Chondrocyte (in vitro differentiated cells): ENCODE data around the gene MTARC2. TPM values are rescaled to one million over a fixed set of nuclear protein-coding genes. Genes with fewer than 3 reads are reported as not detected.
"Not testable (repeated sequence)": the region's sequence is repeated elsewhere in the genome, so short reads cannot be mapped to it uniquely, and the experiment has no call there.

Source experiments
- DNase-seq: peaks from one replicate; pipeline ENCODE4 v3.0.0; 2021; ENCODE audit warnings: mixed read lengths, low spot score
- H3K27ac Mint-ChIP-seq: one replicate; pipeline ENCODE4 v1.8.0; 2021; ENCODE audit warnings: mild to moderate bottlenecking, moderate library complexity, mixed read lengths; ENCODE audit not compliant: unreplicated experiment
- H3K27me3 Mint-ChIP-seq: 2 replicates; pipeline ENCODE4 v1.8.0; 2021; ENCODE audit warnings: low read depth, mixed read lengths
- H3K36me3 Mint-ChIP-seq: 2 replicates; pipeline ENCODE4 v1.8.0; 2021; ENCODE audit warnings: low read depth, mixed read lengths
- H3K4me1 Mint-ChIP-seq: 2 replicates; pipeline ENCODE4 v1.8.0; 2021; ENCODE audit warnings: low read depth, mild to moderate bottlenecking, mixed read lengths
- H3K4me3 Mint-ChIP-seq: one replicate; pipeline ENCODE4 v1.8.0; 2021; ENCODE audit warnings: mild to moderate bottlenecking, moderate library complexity, mixed read lengths; ENCODE audit not compliant: unreplicated experiment
- H3K9me3 Mint-ChIP-seq: 2 replicates; pipeline ENCODE4 v1.8.0; 2021; ENCODE audit warnings: low read depth, mixed read lengths
- total RNA-seq: library from RNA; stranded (reverse); gene quantifications from 3 replicates; pipeline ENCODE4 v1.2.1, GENCODE V29; 2021
- TF ChIP-seq, protein P1 (sequence below): fragments of 200-600 bp; sonication (generic); IDR thresholded peaks from 2 replicates; pipeline ENCODE4 v1.5.0; 2021; ENCODE audit warnings: antibody characterized with exemption, mild to moderate bottlenecking, moderate library complexity

The MTARC2 gene
- total RNA-seq, 1 donor from 2014 or later, result 19.5 TPM

DNA sequence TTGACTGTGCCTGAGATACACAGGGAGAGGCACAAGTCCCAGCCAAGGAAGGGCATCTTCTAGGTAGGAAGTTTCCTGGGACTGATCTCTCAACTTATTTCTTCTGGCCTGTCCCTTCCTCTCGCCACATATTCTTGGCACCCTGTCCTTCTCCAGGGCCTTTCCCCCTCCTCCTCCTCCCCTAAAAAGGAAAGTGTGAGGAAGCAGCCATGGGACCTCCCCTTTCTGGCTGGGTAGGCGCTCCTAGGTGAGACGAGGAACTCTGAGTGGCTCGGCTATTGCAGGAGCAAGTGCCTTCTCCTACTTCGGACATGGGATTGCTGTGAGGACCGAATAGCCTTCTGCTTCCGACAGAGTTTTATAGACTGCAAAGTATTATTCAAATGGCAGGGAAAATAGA, 15.5 kb upstream of the MTARC2 start:
- TF ChIP-seq, protein P1, sequence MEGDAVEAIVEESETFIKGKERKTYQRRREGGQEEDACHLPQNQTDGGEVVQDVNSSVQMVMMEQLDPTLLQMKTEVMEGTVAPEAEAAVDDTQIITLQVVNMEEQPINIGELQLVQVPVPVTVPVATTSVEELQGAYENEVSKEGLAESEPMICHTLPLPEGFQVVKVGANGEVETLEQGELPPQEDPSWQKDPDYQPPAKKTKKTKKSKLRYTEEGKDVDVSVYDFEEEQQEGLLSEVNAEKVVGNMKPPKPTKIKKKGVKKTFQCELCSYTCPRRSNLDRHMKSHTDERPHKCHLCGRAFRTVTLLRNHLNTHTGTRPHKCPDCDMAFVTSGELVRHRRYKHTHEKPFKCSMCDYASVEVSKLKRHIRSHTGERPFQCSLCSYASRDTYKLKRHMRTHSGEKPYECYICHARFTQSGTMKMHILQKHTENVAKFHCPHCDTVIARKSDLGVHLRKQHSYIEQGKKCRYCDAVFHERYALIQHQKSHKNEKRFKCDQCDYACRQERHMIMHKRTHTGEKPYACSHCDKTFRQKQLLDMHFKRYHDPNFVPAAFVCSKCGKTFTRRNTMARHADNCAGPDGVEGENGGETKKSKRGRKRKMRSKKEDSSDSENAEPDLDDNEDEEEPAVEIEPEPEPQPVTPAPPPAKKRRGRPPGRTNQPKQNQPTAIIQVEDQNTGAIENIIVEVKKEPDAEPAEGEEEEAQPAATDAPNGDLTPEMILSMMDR, result no peak
- Mint-ChIP-seq H3K36me3 (no peaks in the 10 kb centered on the region), H3K27ac (peak overlapping the region; percentile 92), H3K27me3 (no peaks in the 10 kb centered on the region), H3K4me3 (no peak overlapping the region), H3K9me3 (no peaks in the 10 kb centered on the region), H3K4me1 (peaks cover 38% of the 10 kb centered on the region)
- no peak for DNase-seq

DNA sequence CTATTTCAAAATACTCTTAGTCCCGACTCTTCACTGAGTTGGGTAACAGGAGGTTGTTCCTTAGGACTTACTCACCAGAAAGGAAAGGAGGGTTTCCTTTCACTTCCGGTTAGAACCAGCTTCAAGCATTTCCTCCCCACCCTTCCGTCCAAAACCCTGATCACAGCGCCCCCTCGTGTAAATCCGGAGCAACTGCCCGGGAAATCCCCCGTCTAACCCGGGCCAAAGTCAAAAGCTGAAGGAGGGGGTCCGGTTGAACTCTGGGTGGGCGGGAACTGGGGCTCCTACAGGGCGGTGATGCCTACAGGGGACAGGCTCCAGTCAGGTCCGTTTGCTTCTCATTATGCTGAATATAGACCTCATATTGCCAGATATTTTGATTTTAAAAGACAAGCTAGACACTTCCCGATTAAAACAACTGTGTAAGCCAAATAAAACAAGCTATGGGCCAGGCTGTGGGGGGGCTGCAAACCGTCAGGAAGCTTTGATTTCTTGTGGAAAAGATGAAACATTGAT, 15.0 kb upstream of the MTARC2 start:
- H3K27me3 Mint-ChIP-seq, result no peaks in the 10 kb centered on the region
- H3K9me3 Mint-ChIP-seq, result peaks cover 4% of the 10 kb centered on the region
- peak overlapping the region; percentile 92 for H3K27ac Mint-ChIP-seq
- no peaks in the 10 kb centered on the region for H3K36me3 Mint-ChIP-seq
- DNase-seq, result no peak
- TF ChIP-seq, protein P1, result peak; percentile 97
- peaks cover 38% of the 10 kb centered on the region for H3K4me1 Mint-ChIP-seq
- H3K4me3 Mint-ChIP-seq, result peak overlapping the region; percentile 59

DNA sequence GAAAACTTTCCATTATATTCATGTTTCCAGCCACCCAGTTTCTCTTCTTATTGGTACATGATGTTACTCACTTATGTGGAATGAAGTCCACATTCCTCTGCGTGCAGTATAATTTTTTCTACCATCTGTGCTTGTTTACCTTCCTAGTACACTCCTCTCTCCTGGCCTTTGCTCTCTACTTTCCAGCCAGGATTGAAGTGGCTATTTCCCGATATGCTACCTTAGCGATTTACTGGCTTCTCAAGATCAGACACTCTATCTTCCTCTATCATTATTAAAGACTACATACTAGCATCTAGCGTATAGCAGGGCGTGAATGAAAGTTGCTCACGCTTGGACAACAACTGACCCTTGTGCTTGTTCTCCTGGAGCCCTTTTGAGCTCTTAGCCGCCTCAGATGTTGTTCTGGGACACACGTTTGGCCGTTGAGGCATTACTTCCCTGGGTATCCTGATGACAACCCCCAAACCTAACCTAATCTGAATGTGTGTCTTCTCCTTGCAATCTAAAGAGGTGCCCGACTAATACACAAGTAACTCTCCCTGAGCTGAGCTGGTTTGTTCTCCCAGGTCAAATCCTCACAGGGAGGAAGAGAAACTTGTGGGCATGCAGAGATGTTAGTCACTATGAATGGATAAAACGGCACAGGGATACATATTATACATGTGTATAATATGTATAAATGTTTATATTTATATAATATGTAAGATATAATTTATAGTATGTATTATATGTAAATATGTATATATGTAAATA, 13.4 kb upstream of the MTARC2 start:
- DNase-seq, result no peak
- no peaks in the 10 kb centered on the region for H3K36me3 Mint-ChIP-seq
- H3K9me3 Mint-ChIP-seq, result peaks cover 4% of the 10 kb centered on the region
- TF ChIP-seq, protein P1, result no peak
- H3K4me1 Mint-ChIP-seq, result peaks cover 38% of the 10 kb centered on the region
- H3K27me3 Mint-ChIP-seq, result no peaks in the 10 kb centered on the region
- H3K4me3 Mint-ChIP-seq, result peak overlapping the region; percentile 30
- peak overlapping the region; percentile 84 for H3K27ac Mint-ChIP-seq

DNA sequence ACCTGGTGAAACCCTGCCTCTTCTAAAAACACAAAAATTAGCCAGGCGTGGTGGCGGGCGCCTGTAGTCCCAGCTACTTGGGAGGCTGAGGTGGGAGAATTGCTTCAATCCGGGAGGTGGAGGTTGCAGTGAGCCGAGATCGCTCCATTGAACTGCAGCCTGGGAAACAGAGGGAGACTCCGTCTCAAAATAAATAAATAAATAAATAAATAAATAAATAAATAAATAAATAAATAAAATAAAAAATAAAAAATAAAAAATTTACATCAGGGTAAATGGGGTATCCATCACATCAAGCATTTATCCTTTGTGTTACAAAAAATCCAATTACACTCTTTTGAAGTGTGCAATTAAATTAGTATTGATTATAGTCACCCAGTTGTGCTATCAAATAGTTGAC, 11.8 kb upstream of the MTARC2 start:
- not testable (repeated sequence) for H3K27me3 Mint-ChIP-seq, H3K27ac Mint-ChIP-seq, H3K36me3 Mint-ChIP-seq, H3K9me3 Mint-ChIP-seq, H3K4me3 Mint-ChIP-seq, DNase-seq
- H3K4me1 Mint-ChIP-seq, result peaks cover 36% of the 10 kb centered on the region

DNA sequence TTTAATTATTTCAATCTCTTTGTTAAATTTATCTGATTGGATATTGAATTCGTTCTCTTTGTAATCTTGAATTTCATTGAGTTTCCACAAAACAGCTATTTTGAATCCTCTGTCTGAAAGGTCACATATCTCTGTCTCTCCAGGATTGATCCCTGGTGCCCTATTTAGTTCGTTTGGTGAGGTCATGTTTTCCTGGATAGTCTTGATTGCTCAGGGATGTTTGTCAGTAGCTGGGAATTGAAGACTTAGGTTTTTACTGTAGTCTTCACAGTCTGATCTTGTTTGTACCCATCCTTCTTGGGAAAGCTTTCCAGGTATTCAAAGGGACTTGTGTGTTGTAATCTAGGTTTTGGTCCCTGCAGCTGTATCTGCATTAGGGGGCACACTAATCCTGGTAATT, 6.8 kb upstream of the MTARC2 start:
- peaks cover 4% of the 10 kb centered on the region for H3K9me3 Mint-ChIP-seq
- H3K27me3 Mint-ChIP-seq, result no peaks in the 10 kb centered on the region
- TF ChIP-seq, protein P1, result no peak
- H3K4me3 Mint-ChIP-seq, result no peak overlapping the region
- DNase-seq, result no peak
- H3K4me1 Mint-ChIP-seq, result peaks cover 4% of the 10 kb centered on the region
- H3K36me3 Mint-ChIP-seq, result no peaks in the 10 kb centered on the region
- H3K27ac Mint-ChIP-seq, result no peak overlapping the region

DNA sequence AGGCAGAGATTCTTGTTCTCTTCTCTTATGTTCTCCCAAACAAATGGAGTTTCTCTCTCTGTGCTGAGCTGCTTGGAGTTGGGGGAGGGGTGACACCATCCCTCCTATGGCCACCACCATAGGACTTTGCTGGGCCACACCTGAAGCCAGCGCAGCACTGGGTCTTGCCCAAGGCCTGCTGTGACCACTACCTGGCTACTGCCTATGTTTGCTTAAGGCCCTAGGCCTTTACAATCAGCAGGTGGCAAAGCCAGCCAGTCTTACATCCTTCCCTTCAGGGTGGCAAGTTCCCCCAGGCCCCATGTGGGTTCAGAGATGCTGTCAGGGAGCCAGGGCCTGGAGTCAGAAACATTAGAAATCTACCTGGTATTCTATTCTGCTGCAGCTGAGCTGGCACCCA, 6.3 kb upstream of the MTARC2 start:
- Mint-ChIP-seq H3K4me1 (peaks cover 4% of the 10 kb centered on the region), H3K4me3 (no peak overlapping the region), H3K9me3 (peaks cover 4% of the 10 kb centered on the region), H3K27ac (no peak overlapping the region), H3K27me3 (no peaks in the 10 kb centered on the region), H3K36me3 (no peaks in the 10 kb centered on the region)
- TF ChIP-seq, protein P1, result no peak
- DNase-seq, result no peak
